GM21737 (cell line): ENCODE results near the gene CPB2.
A peak's percentile ranks its signal among the peaks of the same experiment; 100 is the strongest.

Experiments
- ATAC-seq: cut with Tn5 transposase; IDR thresholded peaks from one replicate; pipeline ENCODE4 v1.9.1; 2021; ENCODE audit warnings: mild to moderate bottlenecking, moderate library complexity; ENCODE audit not compliant: unreplicated experiment

Gene CPB2

GRCh38 chr13:46053162-46054012, 51.4 kb downstream of the CPB2 start:
- ATAC-seq, result no peak

GRCh38 chr13:46052319-46053161, 52.3 kb downstream of the CPB2 start, which contains the start of gene ZC3H13:
TSS of gene ZC3H13 (minus strand) at chr13:46052746. CDS start at chr13:46045507, 7,239 bp downstream.
- ATAC-seq, result peak; percentile 99

GRCh38 chr13:46051968-46052318, 52.9 kb downstream of the CPB2 start:
- peak; percentile 6 for ATAC-seq

GRCh38 chr13:46050771-46051170, 54.1 kb downstream of the CPB2 start:
- no peak for ATAC-seq

GRCh38 chr13:46045424-46045823, 59.4 kb downstream of the CPB2 start:
- ATAC-seq, result no peak

- ATAC-seq, result no peak
These were observed 61.2 kb downstream of the CPB2 start for GRCh38 chr13:46043647-46044046.

GRCh38 chr13:46041419-46041839, 63.4 kb downstream of the CPB2 start:
- no peak for ATAC-seq

- ATAC-seq, result no peak
These were observed 64.1 kb downstream of the CPB2 start for GRCh38 chr13:46040763-46041162.

GRCh38 chr13:46039411-46040182, 65.2 kb downstream of the CPB2 start:
- no peak for ATAC-seq

- ATAC-seq, result no peak
These were observed 66.5 kb downstream of the CPB2 start for GRCh38 chr13:46038296-46038695.

- ATAC-seq, result no peak
These were observed 69.8 kb downstream of the CPB2 start for GRCh38 chr13:46035066-46035465.

- no peak for ATAC-seq
These were observed 72.5 kb downstream of the CPB2 start for GRCh38 chr13:46032341-46032740.

- no peak for ATAC-seq
These were observed 73.1 kb downstream of the CPB2 start for GRCh38 chr13:46031581-46032263.

- ATAC-seq, result no peak
These were observed 79.7 kb downstream of the CPB2 start for GRCh38 chr13:46025157-46025556.

GRCh38 chr13:46022481-46022880, 82.4 kb downstream of the CPB2 start:
- no peak for ATAC-seq

- ATAC-seq, result no peak
These were observed 88.6 kb downstream of the CPB2 start for GRCh38 chr13:46016216-46016615.

GRCh38 chr13:46015366-46015765, 89.5 kb downstream of the CPB2 start:
- ATAC-seq, result no peak

GRCh38 chr13:46012404-46012803, 92.4 kb downstream of the CPB2 start:
- ATAC-seq, result no peak

GRCh38 chr13:46010148-46010547, 94.7 kb downstream of the CPB2 start:
- no peak for ATAC-seq

- no peak for ATAC-seq
These were observed 96.2 kb downstream of the CPB2 start for GRCh38 chr13:46008631-46009030.
